ENCODE data around the gene PROS1.

DNA sequence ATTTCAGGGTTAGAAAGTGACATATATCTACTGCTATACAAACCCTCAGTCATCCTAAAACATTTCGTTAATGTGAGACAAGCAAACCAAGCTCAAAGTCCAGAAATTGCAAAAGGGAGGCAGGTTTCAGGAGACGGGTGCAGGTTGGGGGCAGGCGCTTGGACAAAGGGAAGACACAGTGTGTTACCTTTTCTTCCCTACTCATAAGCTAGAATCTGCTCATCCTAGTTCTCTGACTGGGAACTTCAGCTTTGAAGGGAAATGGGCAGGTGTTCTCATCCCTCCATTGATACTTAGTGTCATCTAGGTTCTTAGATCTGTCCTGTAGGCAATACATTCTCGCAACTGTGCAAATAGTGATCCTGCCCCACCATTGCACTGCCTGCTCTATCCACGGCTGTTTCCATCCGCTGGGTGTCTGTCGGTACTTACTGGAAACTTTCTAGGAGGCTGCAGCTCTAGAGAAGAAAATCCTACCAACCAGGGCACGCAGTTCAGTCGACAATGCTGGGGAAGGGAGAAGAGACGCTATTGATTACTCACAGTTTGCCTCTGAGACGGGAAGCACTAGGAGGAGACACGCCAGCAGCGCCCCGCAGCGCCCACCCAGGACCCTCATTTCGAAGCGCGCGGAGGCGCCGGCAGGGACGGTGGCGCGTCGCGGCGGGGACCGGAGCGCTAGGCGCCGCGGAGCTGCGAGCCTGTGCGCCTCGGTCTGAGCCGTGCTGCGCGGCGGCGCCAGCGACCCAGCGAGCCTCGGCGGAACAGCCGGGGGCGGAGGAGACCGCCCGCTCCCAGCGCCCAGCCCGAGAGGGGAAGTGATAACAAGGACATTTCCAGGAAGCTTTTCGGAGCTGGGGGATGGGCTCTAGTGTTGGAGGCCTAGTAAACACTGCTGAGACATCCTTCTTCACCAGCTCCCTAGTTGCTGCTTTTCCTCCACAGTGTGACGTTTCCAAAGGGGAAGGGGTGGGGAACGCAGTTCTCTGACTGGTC lies at the start of gene PROS1:
- TF ChIP-seq, protein P1, sequence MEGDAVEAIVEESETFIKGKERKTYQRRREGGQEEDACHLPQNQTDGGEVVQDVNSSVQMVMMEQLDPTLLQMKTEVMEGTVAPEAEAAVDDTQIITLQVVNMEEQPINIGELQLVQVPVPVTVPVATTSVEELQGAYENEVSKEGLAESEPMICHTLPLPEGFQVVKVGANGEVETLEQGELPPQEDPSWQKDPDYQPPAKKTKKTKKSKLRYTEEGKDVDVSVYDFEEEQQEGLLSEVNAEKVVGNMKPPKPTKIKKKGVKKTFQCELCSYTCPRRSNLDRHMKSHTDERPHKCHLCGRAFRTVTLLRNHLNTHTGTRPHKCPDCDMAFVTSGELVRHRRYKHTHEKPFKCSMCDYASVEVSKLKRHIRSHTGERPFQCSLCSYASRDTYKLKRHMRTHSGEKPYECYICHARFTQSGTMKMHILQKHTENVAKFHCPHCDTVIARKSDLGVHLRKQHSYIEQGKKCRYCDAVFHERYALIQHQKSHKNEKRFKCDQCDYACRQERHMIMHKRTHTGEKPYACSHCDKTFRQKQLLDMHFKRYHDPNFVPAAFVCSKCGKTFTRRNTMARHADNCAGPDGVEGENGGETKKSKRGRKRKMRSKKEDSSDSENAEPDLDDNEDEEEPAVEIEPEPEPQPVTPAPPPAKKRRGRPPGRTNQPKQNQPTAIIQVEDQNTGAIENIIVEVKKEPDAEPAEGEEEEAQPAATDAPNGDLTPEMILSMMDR (IDR thresholded peaks at IDR 0.05; ENCODE audit: control extremely low read depth in 1 of 3, insufficient read depth in 1 of 3, low read depth in 1 of 3, low read length in 3 of 3), result no peak
- no peak for TF ChIP-seq SRF (IDR thresholded peaks at IDR 0.05; ENCODE audit: low read depth, low read length)
- TF ChIP-seq POLR2A (IDR thresholded peaks at IDR 0.05; ENCODE audit: control extremely low read depth in 1 of 2, low read depth in 2 of 2, low read length in 2 of 2), result no peak
